WTC11 (cell line): Measurements from ENCODE around the gene CLNK.

Experiments
- CREB1 ChIP-seq: sonication (generic); formaldehyde crosslinking; IDR thresholded peaks from 2 replicates; pipeline ENCODE4 v1.8.0; 2023; ENCODE audit warnings: mild to moderate bottlenecking, missing genetic modification reagents
- CTCF ChIP-seq: fragments of 200-600 bp; IDR thresholded peaks from 2 replicates; pipeline ENCODE4 v1.8.0; 2022; ENCODE audit warnings: antibody characterized with exemption
- ESRRA ChIP-seq: sonication (generic); formaldehyde crosslinking; IDR thresholded peaks from 2 replicates; pipeline ENCODE4 v1.8.1; 2022; ENCODE audit warnings: mild to moderate bottlenecking, missing genetic modification reagents, borderline replicate concordance
- HMGXB4 ChIP-seq: sonication (generic); formaldehyde crosslinking; IDR thresholded peaks from 2 replicates; pipeline ENCODE4 v1.8.1; 2023; ENCODE audit warnings: mild to moderate bottlenecking, moderate library complexity, missing genetic modification reagents
- IRF2 ChIP-seq: sonication (generic); formaldehyde crosslinking; IDR thresholded peaks from 2 replicates; pipeline ENCODE4 v1.8.0; 2022; ENCODE audit warnings: low read depth, missing genetic modification reagents, borderline replicate concordance
- KAT7 ChIP-seq: sonication (generic); formaldehyde crosslinking; IDR thresholded peaks from 2 replicates; pipeline ENCODE4 v1.8.1; 2023; ENCODE audit warnings: missing genetic modification reagents, mild to moderate bottlenecking, borderline replicate concordance
- MXD4 ChIP-seq: fragments of 250-450 bp; sonication (Bioruptor Pico); IDR thresholded peaks from 2 replicates; pipeline ENCODE4 v1.8.0; 2021; ENCODE audit warnings: mild to moderate bottlenecking, moderate library complexity, borderline replicate concordance
- NFYB ChIP-seq: sonication (generic); formaldehyde crosslinking; conservative IDR thresholded peaks from 2 replicates; pipeline ENCODE4 v1.8.0; 2022; ENCODE audit warnings: low read depth, missing genetic modification reagents
- TEAD1 ChIP-seq: sonication (generic); formaldehyde crosslinking; IDR thresholded peaks from 2 replicates; pipeline ENCODE4 v1.8.0; 2022; ENCODE audit warnings: mild to moderate bottlenecking, missing genetic modification reagents
- ZNF138 ChIP-seq: sonication (generic); formaldehyde crosslinking; conservative IDR thresholded peaks from 2 replicates; pipeline ENCODE4 v1.8.1; 2022; ENCODE audit warnings: mild to moderate bottlenecking, moderate library complexity, missing genetic modification reagents

- TF ChIP-seq KAT7 (CRISPR knock-in tag): no peak
- TF ChIP-seq ZNF138 (CRISPR knock-in tag): no peak
- TF ChIP-seq HMGXB4: no peak
- TF ChIP-seq CREB1 (CRISPR knock-in tag): no peak
- no peak for TF ChIP-seq NFYB
- no peak for TF ChIP-seq TEAD1 (CRISPR knock-in tag)
- TF ChIP-seq CTCF: no peak
- no peak for TF ChIP-seq IRF2 (CRISPR knock-in tag)
- TF ChIP-seq MXD4 (CRISPR knock-in tag): no peak
- TF ChIP-seq ESRRA (CRISPR knock-in tag): no peak
Measured at GRCh38 chr4:10661047-10661446, 23.5 kb downstream of the CLNK start.
